Measurements from ENCODE around the gene FAR1. TPM values are rescaled to one million over a fixed set of nuclear protein-coding genes. Genes with fewer than 3 reads are reported as not detected.
"Not testable (repeated sequence)": the region's sequence is repeated elsewhere in the genome, so short reads cannot be mapped to it uniquely, and the experiment has no call there.

Gene FAR1
- polyA plus RNA-seq, 1 donor = 41.6 TPM

DNA sequence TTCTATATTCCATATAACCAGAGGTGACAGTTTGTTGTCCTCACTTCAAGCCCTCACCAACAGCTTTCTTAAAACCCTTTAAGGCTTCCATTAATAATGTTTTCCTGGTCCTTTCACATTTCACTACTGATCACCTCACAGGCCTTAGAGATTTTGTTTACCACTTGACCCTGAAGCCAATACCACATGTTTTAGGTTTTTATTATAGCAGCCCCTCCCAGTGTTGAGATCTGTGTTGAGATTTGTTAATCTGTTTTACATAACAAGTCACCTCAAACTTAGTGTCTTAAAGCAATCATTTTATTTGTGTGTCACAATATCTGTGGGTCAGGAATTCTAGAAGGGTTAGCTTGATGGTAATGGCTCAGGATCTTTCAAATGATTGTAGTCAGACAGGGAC lies 49.9 kb downstream of the FAR1 start:
- no peak for DNase-seq

- no peak for DNase-seq
These were observed 52.5 kb downstream of the FAR1 start for GRCh38 chr11:13720940-13721339.

DNA sequence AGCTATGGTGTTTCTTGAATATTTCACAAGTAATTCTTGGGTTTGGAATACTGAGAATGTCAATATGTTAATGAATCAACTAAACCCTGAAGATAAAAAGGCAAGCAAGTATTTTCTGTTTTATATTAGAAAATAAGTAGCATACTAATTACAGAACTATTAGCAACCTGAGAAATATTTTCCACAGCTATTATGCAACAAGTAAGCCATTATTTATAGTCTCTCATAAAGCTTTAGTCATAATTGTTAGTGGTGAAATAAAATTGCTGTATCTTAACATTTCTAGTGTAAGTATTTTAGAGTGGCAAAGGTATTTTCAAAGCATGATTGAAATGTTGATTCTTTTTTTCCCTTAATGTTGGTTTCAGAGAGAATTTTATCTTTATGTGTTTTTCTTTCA lies 53.3 kb downstream of the FAR1 start:
- DNase-seq = no peak

- no peak for DNase-seq
These were observed 58.0 kb downstream of the FAR1 start for GRCh38 chr11:13726456-13726855.

GRCh38 chr11:13728076-13728475 lies 59.6 kb downstream of the FAR1 start:
- no peak for DNase-seq

- DNase-seq = no peak
These were observed 66.1 kb downstream of the FAR1 start for GRCh38 chr11:13734530-13734929.

DNA sequence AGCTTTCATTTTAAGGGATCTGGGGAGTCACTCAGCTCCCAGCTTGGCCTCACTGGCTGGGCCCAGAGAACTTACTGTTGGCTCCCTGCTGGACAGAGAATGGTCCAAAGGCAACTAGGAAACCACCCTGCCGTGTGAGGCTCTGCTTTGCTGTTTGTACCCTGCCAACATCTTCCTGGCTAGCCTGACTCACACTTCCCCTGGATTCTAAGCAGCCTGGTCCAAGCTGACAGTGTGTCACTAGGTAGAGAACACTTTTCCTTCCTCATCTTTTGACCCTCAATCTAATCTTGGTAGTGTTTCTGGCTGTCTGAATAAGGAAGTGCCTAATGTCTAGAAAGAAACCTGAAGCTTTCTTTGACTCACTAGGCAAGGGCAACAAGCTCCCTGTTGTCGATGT lies 76.7 kb downstream of the FAR1 start:
- no peak for DNase-seq

- DNase-seq = not testable (repeated sequence)
These were observed 84.8 kb downstream of the FAR1 start for GRCh38 chr11:13753316-13753715.

GRCh38 chr11:13759050-13759449 lies 90.6 kb downstream of the FAR1 start:
- no peak for DNase-seq

GRCh38 chr11:13760115-13760514 lies 91.6 kb downstream of the FAR1 start:
- no peak for DNase-seq

- no peak for DNase-seq
These were observed 92.8 kb downstream of the FAR1 start for GRCh38 chr11:13761250-13761649.

GRCh38 chr11:13761716-13762115 lies 93.2 kb downstream of the FAR1 start:
- DNase-seq = no peak

- DNase-seq = no peak
These were observed 94.2 kb downstream of the FAR1 start for GRCh38 chr11:13762718-13763117.

DNA sequence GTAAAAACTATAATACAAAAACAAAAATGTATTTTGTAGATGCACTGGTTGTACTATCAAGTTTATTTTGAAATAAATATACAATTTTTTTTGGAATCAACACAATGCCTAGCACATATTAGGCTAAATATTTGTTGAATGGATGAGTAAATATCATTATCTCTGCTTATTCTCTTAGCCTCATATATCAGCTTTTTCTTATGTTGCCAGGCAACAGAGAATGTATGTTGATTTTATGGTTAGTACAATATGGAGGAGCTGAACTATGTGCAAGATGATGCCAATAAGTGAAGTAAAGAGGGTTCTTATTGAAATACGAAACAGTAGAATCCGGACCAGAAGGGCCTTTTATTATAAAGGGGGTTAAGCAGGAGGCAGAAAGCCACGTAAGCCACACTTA lies 94.9 kb downstream of the FAR1 start:
- no peak for DNase-seq

DNA sequence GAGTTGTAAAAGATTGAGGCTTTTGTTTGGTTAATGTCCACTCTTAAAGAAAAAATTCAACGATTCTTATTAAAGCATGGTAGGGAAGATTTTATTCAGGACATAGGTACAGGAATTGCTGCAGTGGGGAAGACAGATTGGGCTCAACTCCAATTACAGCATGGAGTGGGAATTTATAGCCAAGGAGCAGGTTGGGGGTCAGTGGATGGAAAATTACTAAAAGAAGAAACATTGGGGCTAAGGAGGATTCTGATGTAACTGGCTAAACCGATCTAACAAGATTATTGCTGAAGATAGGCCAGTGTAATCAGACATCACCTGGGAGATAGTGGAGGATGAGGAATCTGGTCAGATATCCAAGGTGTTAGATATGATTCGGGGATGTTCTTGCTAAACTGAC lies 97.4 kb downstream of the FAR1 start:
- no peak for DNase-seq

- DNase-seq = no peak
These were observed 99.0 kb downstream of the FAR1 start for GRCh38 chr11:13767471-13767870.

- DNase-seq = no peak
These were observed 100.7 kb downstream of the FAR1 start for GRCh38 chr11:13769188-13769587.

GRCh38 chr11:13771151-13771550 lies 102.7 kb downstream of the FAR1 start:
- DNase-seq = no peak

DNA sequence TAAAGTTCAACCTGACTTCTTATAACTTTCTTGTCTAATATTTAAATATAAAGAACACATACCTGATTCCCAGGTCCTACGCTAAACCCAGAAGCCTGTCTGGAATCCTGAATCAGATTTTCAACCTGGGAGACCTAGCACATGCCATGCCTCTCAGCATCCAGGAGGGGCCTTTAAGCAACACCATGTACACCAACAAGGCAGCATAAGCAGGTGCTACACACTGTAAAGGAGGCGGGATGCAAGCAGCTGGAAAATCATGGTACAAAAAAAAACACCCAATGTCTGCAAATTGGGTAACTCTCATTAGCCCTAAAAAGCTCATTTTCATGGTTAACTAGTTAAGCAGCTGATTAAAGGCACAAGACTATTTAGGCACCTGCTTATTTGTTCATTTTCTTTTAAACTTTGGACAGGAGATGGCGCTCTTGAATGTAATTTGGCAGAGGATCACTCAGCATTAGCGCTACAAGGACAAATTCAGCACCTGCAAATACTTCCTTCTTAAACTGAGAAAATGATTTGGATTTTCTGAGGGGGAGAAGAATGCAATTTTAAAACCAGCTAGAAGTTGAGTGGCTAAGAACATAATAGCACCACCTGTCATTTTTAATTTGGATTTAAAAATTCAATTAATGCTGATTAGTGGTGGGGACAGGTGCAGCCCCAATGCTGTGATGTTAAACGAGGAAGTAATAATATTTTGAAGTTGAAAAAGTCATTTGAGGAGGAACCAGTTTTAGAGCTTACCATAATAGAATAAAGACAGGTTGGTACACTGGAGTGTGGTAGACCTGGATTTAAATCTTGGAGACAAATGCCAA lies 104.0 kb downstream of the FAR1 start:
- peak; percentile 49 for DNase-seq

DNA sequence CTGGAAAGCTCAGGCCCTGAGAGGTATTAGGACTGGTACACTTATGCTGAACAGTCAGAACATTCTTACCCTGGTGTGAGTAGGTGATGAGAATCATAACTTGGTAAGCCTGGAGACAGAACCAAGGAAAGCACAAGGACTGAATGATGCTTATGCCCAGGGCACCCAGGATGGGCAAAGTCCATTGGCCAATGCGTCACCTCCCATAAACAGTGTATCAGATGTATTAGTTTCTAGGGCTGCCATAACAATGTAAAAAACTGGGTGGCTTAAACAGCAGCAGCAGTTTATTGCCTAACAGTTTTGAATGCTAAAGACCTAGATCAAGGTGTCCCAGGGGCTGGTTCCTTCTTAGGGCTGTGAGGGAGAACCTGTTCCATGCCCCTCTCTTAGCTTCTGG lies 107.0 kb downstream of the FAR1 start:
- DNase-seq = no peak

GRCh38 chr11:13776134-13776815 lies 107.8 kb downstream of the FAR1 start:
- no peak for DNase-seq

DNA sequence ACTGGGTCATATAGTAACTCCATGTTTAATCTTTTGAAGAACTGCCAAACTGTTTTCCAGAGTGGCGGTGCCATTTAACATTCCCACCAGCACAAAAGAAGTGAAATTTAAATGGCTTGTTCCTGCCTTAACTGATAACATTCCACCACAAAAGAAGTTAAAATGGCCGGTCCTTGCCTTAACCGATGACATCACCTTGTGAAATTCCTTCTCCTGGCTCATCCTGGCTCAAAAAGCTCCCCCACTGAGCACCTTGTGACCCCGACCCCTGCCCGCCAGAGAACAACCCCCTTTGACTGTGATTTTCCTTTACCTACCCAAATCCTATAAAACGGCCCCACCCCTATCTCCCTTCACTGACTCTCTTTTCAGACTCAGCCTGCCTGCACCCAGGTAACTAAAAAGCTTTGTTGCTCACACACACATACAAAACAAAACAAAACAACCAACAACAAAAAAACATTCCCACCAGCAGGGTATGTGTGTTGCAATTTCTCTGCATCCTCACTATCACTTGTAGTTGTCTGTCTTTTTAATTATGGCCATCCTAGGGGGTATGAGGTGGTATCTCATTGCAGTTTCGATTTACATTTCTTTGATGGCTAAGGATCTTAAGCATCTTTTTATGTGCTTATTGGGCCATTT lies 109.0 kb downstream of the FAR1 start:
- DNase-seq = no peak

- DNase-seq = no peak
These were observed 109.9 kb downstream of the FAR1 start for GRCh38 chr11:13778345-13778744.

DNA sequence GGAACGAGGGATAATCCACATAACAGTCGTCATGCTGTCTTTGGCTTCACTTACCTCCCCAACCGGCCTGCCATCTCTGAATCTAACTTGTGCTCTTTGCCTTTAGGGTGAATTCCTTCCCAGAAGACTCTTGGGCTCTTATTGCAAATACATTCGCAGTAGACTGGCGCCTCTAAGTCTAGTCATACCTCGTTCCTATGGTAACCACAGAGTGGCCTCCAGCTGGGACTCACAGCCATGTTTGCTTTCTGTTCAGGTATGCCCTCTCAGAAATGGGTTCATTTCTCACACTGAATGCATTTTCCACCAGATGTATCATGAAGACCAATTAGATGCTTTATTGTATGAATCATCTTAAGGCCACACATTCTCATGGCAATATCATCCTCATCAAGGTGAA lies 112.7 kb downstream of the FAR1 start:
- DNase-seq = no peak

Data from hindlimb muscle (tissue), 1 donor.